SK-N-SH (cell line): ENCODE measurements around the gene UTF1.

Source experiments
- CTCF ChIP-seq: fragments of 200-600 bp; sonication (generic); IDR thresholded peaks from 2 replicates; pipeline ENCODE4 v1.6.1; 2017; ENCODE audit warnings: antibody characterized with exemption, mild to moderate bottlenecking, moderate library complexity
- ELF1 ChIP-seq: IDR thresholded peaks from 2 replicates; pipeline ENCODE4 v1.4.0; 2012
- EP300 ChIP-seq, 2 experiments: IDR thresholded peaks; 2 replicates each; pipeline versions ENCODE4 v1.4.0 to v1.6.1; 2012; ENCODE audit warnings: borderline replicate concordance in 1 of 2, low read depth in 1 of 2, low read length in 1 of 2
- EZH2phosphoT487 ChIP-seq: fragments of 200-600 bp; sonication (generic); IDR thresholded peaks from 2 replicates; pipeline ENCODE4 v1.6.1; 2017; ENCODE audit warnings: low read depth, mixed run types, mild to moderate bottlenecking, antibody characterized with exemption, moderate library complexity, borderline replicate concordance
- GABPA ChIP-seq: IDR thresholded peaks from 2 replicates; pipeline ENCODE4 v1.4.0; 2012; ENCODE audit warnings: low read depth, mild to moderate bottlenecking
- NFIC ChIP-seq: IDR thresholded peaks from 2 replicates; pipeline ENCODE4 v1.4.0; 2012; ENCODE audit warnings: borderline replicate concordance
- PBX3 ChIP-seq: IDR thresholded peaks from 2 replicates; pipeline ENCODE4; 2012
- POLR2AphosphoS5 ChIP-seq: IDR thresholded peaks from 2 replicates; pipeline ENCODE4 v1.6.1; 2012; ENCODE audit warnings: low read depth, low read length
- RAD21 ChIP-seq: IDR thresholded peaks from 2 replicates; pipeline ENCODE4 v1.6.1; 2012; ENCODE audit warnings: mild to moderate bottlenecking, low read length
- RCOR1 ChIP-seq: fragments of 150-350 bp; IDR thresholded peaks from 2 replicates; pipeline ENCODE4 v1.6.1; 2017; ENCODE audit warnings: antibody characterized with exemption, low read length
- TAF1 ChIP-seq: IDR thresholded peaks from 2 replicates; pipeline ENCODE4 v1.6.1; 2012; ENCODE audit warnings: low read depth, mild to moderate bottlenecking, low read length, moderate library complexity, borderline replicate concordance
- USF2 ChIP-seq: fragments of 150-350 bp; IDR thresholded peaks from 2 replicates; pipeline ENCODE4 v1.6.1; 2017; ENCODE audit warnings: antibody characterized with exemption, low read length, low read depth, borderline replicate concordance
- YY1 ChIP-seq: IDR thresholded peaks from 2 replicates; pipeline ENCODE4 v1.4.0; 2012; ENCODE audit warnings: low read depth, mild to moderate bottlenecking

GRCh38 chr10:133257489-133258065 is 27.6 kb downstream of the UTF1 start:
- TF ChIP-seq YY1 (no peak), TAF1 (no peak), ELF1 (no peak), NFIC (no peak), CTCF (no peak), RCOR1 (no peak), EP300 (IDR thresholded peaks at IDR 0.05; ENCODE audit: borderline replicate concordance in 1 of 2, low read depth in 1 of 2, low read length in 1 of 2) (no peak), USF2 (no peak), EZH2phosphoT487 (no peak), GABPA (no peak), POLR2AphosphoS5 (no peak), PBX3 (no peak), RAD21 (no peak)
